Muscle layer of colon (tissue), 2 donors: Measurements from ENCODE around the gene ACP2.
A peak's percentile ranks its signal among the peaks of the same experiment; 100 is the strongest.
"Not testable (repeated sequence)": the region's sequence is repeated elsewhere in the genome, so short reads cannot be mapped to it uniquely, and the experiment has no call there.

Source experiments
- H3K27ac ChIP-seq: one replicate; pipeline ENCODE4 v1.7.0; 2013; ENCODE audit warnings: low read depth, mild to moderate bottlenecking, low read length, moderate library complexity
- H3K27me3 ChIP-seq, 2 donors: one replicate each; pipeline ENCODE4 v1.7.0; 2013; ENCODE audit warnings: low read length in 2 of 2, mild to moderate bottlenecking in 2 of 2; ENCODE audit not compliant: insufficient read depth in 2 of 2, control insufficient read depth in 1 of 2
- H3K36me3 ChIP-seq: one replicate; pipeline ENCODE4 v1.7.0; 2013; ENCODE audit warnings: mild to moderate bottlenecking, low read length; ENCODE audit not compliant: insufficient read depth
- H3K4me1 ChIP-seq: one replicate; pipeline ENCODE4 v1.7.0; 2013; ENCODE audit warnings: mild to moderate bottlenecking, low read length; ENCODE audit not compliant: insufficient read depth
- H3K4me3 ChIP-seq, 2 donors: one replicate each; pipeline ENCODE4 v1.7.0; 2013; ENCODE audit warnings: low read length in 2 of 2, low read depth in 1 of 2, mild to moderate bottlenecking in 1 of 2, moderate library complexity in 1 of 2
- H3K9ac ChIP-seq: one replicate; pipeline ENCODE4 v1.7.0; 2013; ENCODE audit warnings: low read length
- H3K9me3 ChIP-seq: one replicate; pipeline ENCODE4 v1.7.0; 2013; ENCODE audit warnings: mild to moderate bottlenecking, low read length
- donor health status: abdominal sarcoma.
- donor health status: Adenocarcinoma of cecum.

ACP2 gene

GRCh38 chr11:47213950-47214565 is 34.6 kb downstream of the ACP2 start:
- peak overlapping the region; percentile 100 for H3K27ac ChIP-seq
- no peaks in the 10 kb centered on the region for H3K27me3 ChIP-seq
- H3K9ac ChIP-seq = peak overlapping the region; percentile 18
- peaks cover 10% of the 10 kb centered on the region for H3K36me3 ChIP-seq
- peaks cover 18% of the 10 kb centered on the region for H3K4me1 ChIP-seq
- H3K4me3 ChIP-seq = peak overlapping the region; percentile 78 to 80
- H3K9me3 ChIP-seq = no peaks in the 10 kb centered on the region

- no peaks in the 10 kb centered on the region for H3K27me3 ChIP-seq
- H3K27ac ChIP-seq = no peak overlapping the region
- H3K4me1 ChIP-seq = peaks cover 13% of the 10 kb centered on the region
- H3K9me3 ChIP-seq = no peaks in the 10 kb centered on the region
- H3K36me3 ChIP-seq = peaks cover 2% of the 10 kb centered on the region
- no peak overlapping the region for H3K9ac ChIP-seq
- H3K4me3 ChIP-seq = no peak overlapping the region
These were observed 35.7 kb downstream of the ACP2 start for GRCh38 chr11:47212938-47213337.

GRCh38 chr11:47208628-47209027 is 40.0 kb downstream of the ACP2 start:
- H3K4me1 ChIP-seq = no peaks in the 10 kb centered on the region
- no peak overlapping the region for H3K27ac ChIP-seq

GRCh38 chr11:47208008-47208552 is 40.5 kb downstream of the ACP2 start:
- H3K27me3 ChIP-seq, H3K4me3 ChIP-seq, H3K36me3 ChIP-seq, H3K27ac ChIP-seq, H3K4me1 ChIP-seq, H3K9ac ChIP-seq, H3K9me3 ChIP-seq: not testable (repeated sequence)

More at GRCh38 chr11:47208628-47209027, 40.0 kb downstream of the ACP2 start:
- Histone ChIP-seq H3K27me3 (no peaks in the 10 kb centered on the region), H3K9ac (no peak overlapping the region), H3K36me3 (no peaks in the 10 kb centered on the region), H3K4me3 (no peak overlapping the region), H3K9me3 (no peaks in the 10 kb centered on the region)

GRCh38 chr11:47207459-47207858 is 41.2 kb downstream of the ACP2 start:
- Histone ChIP-seq H3K9me3 (no peaks in the 10 kb centered on the region), H3K9ac (no peak overlapping the region), H3K4me3 (no peak overlapping the region), H3K36me3 (no peaks in the 10 kb centered on the region), H3K4me1 (no peaks in the 10 kb centered on the region), H3K27me3 (no peaks in the 10 kb centered on the region), H3K27ac (no peak overlapping the region)

- not testable (repeated sequence) for H3K4me1 ChIP-seq, H3K27me3 ChIP-seq, H3K9ac ChIP-seq, H3K4me3 ChIP-seq, H3K9me3 ChIP-seq, H3K36me3 ChIP-seq, H3K27ac ChIP-seq
These were observed 42.0 kb downstream of the ACP2 start for GRCh38 chr11:47206577-47206976.

GRCh38 chr11:47204637-47204989 is 44.0 kb downstream of the ACP2 start:
- no peaks in the 10 kb centered on the region for H3K36me3 ChIP-seq
- H3K27ac ChIP-seq = no peak overlapping the region
- no peaks in the 10 kb centered on the region for H3K9me3 ChIP-seq
- no peak overlapping the region for H3K4me3 ChIP-seq
- H3K4me1 ChIP-seq = no peaks in the 10 kb centered on the region
- H3K27me3 ChIP-seq = no peaks in the 10 kb centered on the region
- H3K9ac ChIP-seq = no peak overlapping the region

GRCh38 chr11:47202576-47202975 is 46.0 kb downstream of the ACP2 start:
- Histone ChIP-seq H3K9ac (no peak overlapping the region), H3K4me1 (no peaks in the 10 kb centered on the region), H3K27ac (no peak overlapping the region), H3K27me3 (no peaks in the 10 kb centered on the region), H3K9me3 (no peaks in the 10 kb centered on the region), H3K36me3 (no peaks in the 10 kb centered on the region), H3K4me3 (no peak overlapping the region)

GRCh38 chr11:47201015-47201414 is 47.6 kb downstream of the ACP2 start:
- Histone ChIP-seq H3K9ac (no peak overlapping the region), H3K4me1 (no peaks in the 10 kb centered on the region), H3K4me3 (no peak overlapping the region), H3K27ac (no peak overlapping the region), H3K27me3 (no peaks in the 10 kb centered on the region), H3K36me3 (no peaks in the 10 kb centered on the region), H3K9me3 (no peaks in the 10 kb centered on the region)

- not testable (repeated sequence) for H3K36me3 ChIP-seq, H3K27me3 ChIP-seq, H3K4me3 ChIP-seq, H3K27ac ChIP-seq, H3K9me3 ChIP-seq, H3K4me1 ChIP-seq, H3K9ac ChIP-seq
These were observed 50.5 kb downstream of the ACP2 start for GRCh38 chr11:47198161-47198560.

GRCh38 chr11:47192111-47192510 is 56.5 kb downstream of the ACP2 start:
- Histone ChIP-seq H3K4me1 (peaks cover 18% of the 10 kb centered on the region), H3K9me3 (no peaks in the 10 kb centered on the region), H3K27me3 (no peaks in the 10 kb centered on the region), H3K9ac (no peak overlapping the region), H3K36me3 (no peaks in the 10 kb centered on the region), H3K4me3 (no peak overlapping the region), H3K27ac (no peak overlapping the region)

- H3K27me3 ChIP-seq, H3K36me3 ChIP-seq, H3K4me3 ChIP-seq, H3K27ac ChIP-seq, H3K9me3 ChIP-seq, H3K9ac ChIP-seq: not testable (repeated sequence)
- H3K4me1 ChIP-seq = peaks cover 22% of the 10 kb centered on the region
These were observed 57.5 kb downstream of the ACP2 start for GRCh38 chr11:47191137-47191536.
